Mammary epithelial cell (primary cell): ENCODE measurements around the gene BCCIP.

ENCODE experiments used
- EZH2 ChIP-seq: IDR thresholded peaks from 2 replicates; pipeline ENCODE4 v1.6.1; 2012; ENCODE audit warnings: low read length, inconsistent platforms, borderline replicate concordance
- TF ChIP-seq, protein P1 (sequence below), 2 donors: IDR thresholded peaks in 1 of 2; conservative IDR thresholded peaks in 1 of 2; 2 replicates each; pipeline ENCODE4 v1.5.1; 2011 to 2012; ENCODE audit warnings: inconsistent platforms in 2 of 2, low read length in 2 of 2, mild to moderate bottlenecking in 2 of 2, control low read depth in 1 of 2, low read depth in 1 of 2; ENCODE audit not compliant: insufficient read depth in 1 of 2; ENCODE audit errors: extremely low read depth in 1 of 2

DNA sequence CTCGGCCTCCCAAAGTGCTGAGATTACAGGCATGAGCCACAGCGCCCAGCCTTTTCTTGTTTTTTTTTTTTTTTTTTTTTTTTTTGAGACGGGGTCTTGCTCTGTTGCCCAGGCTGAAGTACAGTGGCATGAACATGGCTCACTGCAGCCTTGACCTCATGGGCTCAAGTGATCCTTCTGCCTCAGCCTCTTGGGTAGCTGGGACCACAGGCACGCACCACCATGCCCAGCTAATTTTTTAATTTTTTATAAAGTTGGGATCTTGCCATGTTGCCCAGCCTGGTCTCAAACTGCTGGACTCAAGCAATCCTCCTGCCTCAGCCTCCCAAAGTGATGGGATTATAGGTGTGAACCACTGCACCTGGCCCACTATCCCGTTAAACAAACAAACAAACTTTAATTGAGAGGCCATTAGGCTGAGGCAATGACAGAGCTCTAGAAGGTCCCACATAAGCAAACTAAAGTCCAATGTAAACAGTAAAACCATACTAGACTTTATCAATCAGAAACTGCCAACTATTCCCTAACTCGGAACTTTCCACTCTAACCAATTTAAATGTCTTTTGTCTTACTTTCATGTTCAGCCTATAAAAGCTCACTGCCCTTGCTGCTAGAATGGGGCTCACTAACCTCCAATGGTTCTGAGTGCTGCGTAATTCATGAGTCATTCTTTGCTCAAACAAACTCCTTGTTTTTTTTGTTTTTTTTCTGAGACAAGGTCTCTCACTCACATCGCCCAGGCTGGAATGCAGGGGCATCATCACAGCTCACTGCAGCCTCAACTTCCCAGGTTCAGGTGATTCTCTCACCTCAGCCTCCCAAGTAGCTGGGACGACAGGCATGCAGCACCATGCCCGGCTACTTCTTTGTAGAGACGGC lies 55.9 kb downstream of the BCCIP start:
- TF ChIP-seq, protein P1, sequence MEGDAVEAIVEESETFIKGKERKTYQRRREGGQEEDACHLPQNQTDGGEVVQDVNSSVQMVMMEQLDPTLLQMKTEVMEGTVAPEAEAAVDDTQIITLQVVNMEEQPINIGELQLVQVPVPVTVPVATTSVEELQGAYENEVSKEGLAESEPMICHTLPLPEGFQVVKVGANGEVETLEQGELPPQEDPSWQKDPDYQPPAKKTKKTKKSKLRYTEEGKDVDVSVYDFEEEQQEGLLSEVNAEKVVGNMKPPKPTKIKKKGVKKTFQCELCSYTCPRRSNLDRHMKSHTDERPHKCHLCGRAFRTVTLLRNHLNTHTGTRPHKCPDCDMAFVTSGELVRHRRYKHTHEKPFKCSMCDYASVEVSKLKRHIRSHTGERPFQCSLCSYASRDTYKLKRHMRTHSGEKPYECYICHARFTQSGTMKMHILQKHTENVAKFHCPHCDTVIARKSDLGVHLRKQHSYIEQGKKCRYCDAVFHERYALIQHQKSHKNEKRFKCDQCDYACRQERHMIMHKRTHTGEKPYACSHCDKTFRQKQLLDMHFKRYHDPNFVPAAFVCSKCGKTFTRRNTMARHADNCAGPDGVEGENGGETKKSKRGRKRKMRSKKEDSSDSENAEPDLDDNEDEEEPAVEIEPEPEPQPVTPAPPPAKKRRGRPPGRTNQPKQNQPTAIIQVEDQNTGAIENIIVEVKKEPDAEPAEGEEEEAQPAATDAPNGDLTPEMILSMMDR (conservative IDR thresholded peaks at IDR 0.05 in 1 of 2, IDR thresholded peaks at IDR 0.05 in 1 of 2; ENCODE audit: extremely low read depth in 1 of 2, insufficient read depth in 1 of 2, low read depth in 1 of 2, low read length in 2 of 2), result no peak
- no peak for TF ChIP-seq EZH2
